Loucy (cell line): Measurements from ENCODE around the gene HSPA12A.

ENCODE experiments used
- H2AFZ ChIP-seq: fragments of 200-600 bp; sonication (generic); 2 replicates; pipeline ENCODE4 v1.6.0; 2016; ENCODE audit warnings: antibody characterized with exemption, mild to moderate bottlenecking, low read length, moderate library complexity
- H3F3A ChIP-seq: fragments of 200-600 bp; 2 replicates; pipeline ENCODE4 v1.6.0; 2016; ENCODE audit warnings: antibody characterized with exemption, low read depth, mild to moderate bottlenecking
- H3K27me3 ChIP-seq: fragments of 200-600 bp; sonication (generic); 2 replicates; pipeline ENCODE4 v1.6.1; 2014; ENCODE audit warnings: low read length, mild to moderate bottlenecking; ENCODE audit not compliant: insufficient read depth, poor library complexity, severe bottlenecking
- H3K36me3 ChIP-seq: fragments of 200-600 bp; sonication (generic); 2 replicates; pipeline ENCODE4 v1.6.1; 2016; ENCODE audit warnings: low read length; ENCODE audit not compliant: insufficient read depth
- H3K4me1 ChIP-seq: fragments of 200-600 bp; sonication (generic); 2 replicates; pipeline ENCODE4 v1.5.1; 2014; ENCODE audit warnings: low read length, mild to moderate bottlenecking; ENCODE audit not compliant: insufficient read depth, poor library complexity, severe bottlenecking
- H3K4me2 ChIP-seq: fragments of 200-600 bp; sonication (generic); 2 replicates; pipeline ENCODE4 v1.6.0; 2014; ENCODE audit warnings: antibody characterized with exemption, low read length, low read depth, mild to moderate bottlenecking; ENCODE audit not compliant: poor library complexity, severe bottlenecking
- H3K4me3 ChIP-seq: fragments of 200-600 bp; sonication (generic); 2 replicates; pipeline ENCODE4 v1.5.1; 2014; ENCODE audit warnings: low read length, mild to moderate bottlenecking, mixed read lengths; ENCODE audit not compliant: poor library complexity, severe bottlenecking
- H3K79me2 ChIP-seq: fragments of 200-600 bp; sonication (generic); 2 replicates; pipeline ENCODE4 v1.6.1; 2014; ENCODE audit warnings: low read length; ENCODE audit not compliant: insufficient read depth
- H3K9ac ChIP-seq: fragments of 200-600 bp; sonication (generic); 2 replicates; pipeline ENCODE4 v1.6.0; 2014; ENCODE audit warnings: mild to moderate bottlenecking, low read depth, low read length, moderate library complexity; ENCODE audit not compliant: poor library complexity, severe bottlenecking
- H3K9me2 ChIP-seq: fragments of 200-600 bp; sonication (generic); replicated peaks from 2 replicates; pipeline ENCODE4 v1.6.1; 2016; ENCODE audit warnings: low read depth, low read length, mixed read lengths
- H3K9me3 ChIP-seq: fragments of 200-600 bp; sonication (generic); 2 replicates; pipeline ENCODE4 v1.6.1; 2014; ENCODE audit warnings: mild to moderate bottlenecking, antibody characterized with exemption, low read length, low read depth; ENCODE audit not compliant: insufficient read depth
- H4K20me1 ChIP-seq: fragments of 200-600 bp; sonication (generic); 2 replicates; pipeline ENCODE4 v1.6.0; 2014; ENCODE audit warnings: antibody characterized with exemption, low read length, mild to moderate bottlenecking; ENCODE audit not compliant: insufficient read depth, poor library complexity, severe bottlenecking
- EZH2phosphoT487 ChIP-seq: fragments of 200-600 bp; IDR thresholded peaks from 2 replicates; pipeline ENCODE4 v1.6.1; 2018; ENCODE audit warnings: antibody characterized with exemption, mild to moderate bottlenecking, moderate library complexity, borderline replicate concordance
- TF ChIP-seq, protein P1 (sequence below): fragments of 200-600 bp; sonication (generic); conservative IDR thresholded peaks from 2 replicates; pipeline ENCODE4 v1.5.1; 2014; ENCODE audit warnings: mild to moderate bottlenecking, antibody characterized with exemption, low read length

HSPA12A gene

DNA sequence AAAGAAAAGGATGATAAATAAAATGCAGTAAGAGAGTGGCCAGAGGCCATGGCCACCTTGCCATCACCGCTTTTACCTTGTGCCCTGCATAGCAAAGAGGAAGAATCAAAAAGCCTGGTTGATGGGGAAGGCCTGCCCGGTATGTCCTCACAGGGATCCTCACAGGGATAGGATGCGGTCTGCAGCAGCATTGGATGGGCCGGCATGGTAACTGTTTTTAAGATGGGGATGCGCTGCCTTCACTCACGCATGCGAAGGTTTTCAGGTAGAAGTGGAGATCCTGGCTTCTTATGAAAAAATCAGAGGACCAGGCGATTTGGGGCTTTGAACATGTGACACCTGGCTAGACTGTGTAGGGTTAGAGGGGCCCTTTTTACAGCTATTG is 109.2 kb downstream of the HSPA12A start:
- H3K9ac ChIP-seq, result no peak overlapping the region
- TF ChIP-seq, protein P1, sequence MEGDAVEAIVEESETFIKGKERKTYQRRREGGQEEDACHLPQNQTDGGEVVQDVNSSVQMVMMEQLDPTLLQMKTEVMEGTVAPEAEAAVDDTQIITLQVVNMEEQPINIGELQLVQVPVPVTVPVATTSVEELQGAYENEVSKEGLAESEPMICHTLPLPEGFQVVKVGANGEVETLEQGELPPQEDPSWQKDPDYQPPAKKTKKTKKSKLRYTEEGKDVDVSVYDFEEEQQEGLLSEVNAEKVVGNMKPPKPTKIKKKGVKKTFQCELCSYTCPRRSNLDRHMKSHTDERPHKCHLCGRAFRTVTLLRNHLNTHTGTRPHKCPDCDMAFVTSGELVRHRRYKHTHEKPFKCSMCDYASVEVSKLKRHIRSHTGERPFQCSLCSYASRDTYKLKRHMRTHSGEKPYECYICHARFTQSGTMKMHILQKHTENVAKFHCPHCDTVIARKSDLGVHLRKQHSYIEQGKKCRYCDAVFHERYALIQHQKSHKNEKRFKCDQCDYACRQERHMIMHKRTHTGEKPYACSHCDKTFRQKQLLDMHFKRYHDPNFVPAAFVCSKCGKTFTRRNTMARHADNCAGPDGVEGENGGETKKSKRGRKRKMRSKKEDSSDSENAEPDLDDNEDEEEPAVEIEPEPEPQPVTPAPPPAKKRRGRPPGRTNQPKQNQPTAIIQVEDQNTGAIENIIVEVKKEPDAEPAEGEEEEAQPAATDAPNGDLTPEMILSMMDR, result no peak
- TF ChIP-seq EZH2phosphoT487, result no peak
- H3K9me3 ChIP-seq, result no peaks in the 10 kb centered on the region
- H3K9me2 ChIP-seq, result no peaks in the 10 kb centered on the region
- H4K20me1 ChIP-seq, result no peaks in the 10 kb centered on the region
- no peaks in the 10 kb centered on the region for H3F3A ChIP-seq
- no peak overlapping the region for H2AFZ ChIP-seq
- H3K27me3 ChIP-seq, result peaks cover 13% of the 10 kb centered on the region
- H3K36me3 ChIP-seq, result no peaks in the 10 kb centered on the region
- no peak overlapping the region for H3K4me2 ChIP-seq
- peaks cover 9% of the 10 kb centered on the region for H3K4me1 ChIP-seq
- H3K4me3 ChIP-seq, result no peak overlapping the region
- no peaks in the 10 kb centered on the region for H3K79me2 ChIP-seq

DNA sequence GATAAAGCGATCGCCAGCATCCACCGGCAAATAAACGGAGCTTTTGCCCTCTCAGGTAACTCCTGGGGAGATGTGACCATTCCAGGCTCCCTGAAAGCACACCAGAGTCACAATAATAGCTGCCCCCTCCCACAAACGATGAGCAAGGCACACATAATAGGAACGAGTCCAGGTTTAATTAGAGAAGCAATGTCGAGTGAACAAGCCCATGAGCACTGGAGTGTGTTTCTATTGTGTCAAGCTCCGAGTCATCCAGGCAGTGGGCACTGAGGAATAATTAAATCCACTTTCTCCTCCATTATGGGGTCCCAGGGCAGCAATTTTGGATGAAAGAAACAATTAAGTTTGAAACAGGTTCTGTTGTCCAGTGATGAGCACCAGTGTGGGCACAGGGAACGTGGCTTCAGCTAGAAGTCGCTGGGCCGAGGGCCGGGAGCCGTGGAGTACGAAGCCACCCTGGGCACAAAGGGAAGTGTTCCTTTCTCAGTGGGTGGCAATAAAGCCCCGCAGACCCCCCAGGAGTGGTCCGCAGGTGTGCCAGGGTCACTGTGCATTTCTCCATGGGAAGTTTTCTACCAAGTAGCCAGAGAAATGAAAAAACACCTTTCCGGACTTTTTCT is 109.7 kb downstream of the HSPA12A start:
- H3K79me2 ChIP-seq, result no peaks in the 10 kb centered on the region
- H4K20me1 ChIP-seq, result no peaks in the 10 kb centered on the region
- H3K9ac ChIP-seq, result no peak overlapping the region
- H3K4me3 ChIP-seq, result no peak overlapping the region
- no peak overlapping the region for H2AFZ ChIP-seq
- TF ChIP-seq, protein P1, result no peak
- no peak for TF ChIP-seq EZH2phosphoT487
- H3K9me3 ChIP-seq, result no peaks in the 10 kb centered on the region
- H3K36me3 ChIP-seq, result no peaks in the 10 kb centered on the region
- H3K9me2 ChIP-seq, result no peaks in the 10 kb centered on the region
- no peaks in the 10 kb centered on the region for H3F3A ChIP-seq
- H3K27me3 ChIP-seq, result peaks cover 13% of the 10 kb centered on the region
- H3K4me2 ChIP-seq, result no peak overlapping the region
- peaks cover 5% of the 10 kb centered on the region for H3K4me1 ChIP-seq

GRCh38 chr10:116631871-116632295 is 110.5 kb downstream of the HSPA12A start:
- no peak for TF ChIP-seq EZH2phosphoT487
- H3K36me3 ChIP-seq, result no peaks in the 10 kb centered on the region
- H3K4me1 ChIP-seq, result no peaks in the 10 kb centered on the region
- no peaks in the 10 kb centered on the region for H3K79me2 ChIP-seq
- H3K9me3 ChIP-seq, result no peaks in the 10 kb centered on the region
- H3K4me3 ChIP-seq, result no peak overlapping the region
- no peak overlapping the region for H3K4me2 ChIP-seq
- no peak overlapping the region for H2AFZ ChIP-seq
- no peak overlapping the region for H3K9ac ChIP-seq
- no peaks in the 10 kb centered on the region for H3F3A ChIP-seq
- peaks cover 13% of the 10 kb centered on the region for H3K27me3 ChIP-seq
- H4K20me1 ChIP-seq, result no peaks in the 10 kb centered on the region
- H3K9me2 ChIP-seq, result no peaks in the 10 kb centered on the region

DNA sequence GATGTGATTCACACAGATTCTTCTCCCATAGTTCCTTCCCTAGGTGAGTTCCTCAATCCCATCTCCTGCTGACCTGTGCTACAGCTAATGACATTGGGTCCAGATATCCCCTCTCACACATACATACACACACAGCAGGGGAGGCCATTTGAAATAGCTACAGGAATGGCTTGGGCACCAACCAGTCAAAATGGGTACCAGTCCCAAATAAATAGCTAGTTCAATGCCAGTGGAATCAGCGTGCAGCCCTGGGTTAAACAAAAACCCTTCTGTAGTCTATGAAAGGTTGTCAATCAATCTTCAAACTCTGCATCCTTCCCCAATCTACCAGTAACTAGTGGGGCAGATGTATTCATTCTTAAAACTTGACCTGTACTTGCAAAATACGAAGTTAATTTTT is 112.3 kb downstream of the HSPA12A start:
- no peaks in the 10 kb centered on the region for H3K9me3 ChIP-seq
- no peak overlapping the region for H3K4me2 ChIP-seq
- no peak for TF ChIP-seq EZH2phosphoT487
- TF ChIP-seq, protein P1, result no peak
- H3K9me2 ChIP-seq, result no peaks in the 10 kb centered on the region
- H3K4me3 ChIP-seq, result no peak overlapping the region
- no peaks in the 10 kb centered on the region for H3K4me1 ChIP-seq
- H4K20me1 ChIP-seq, result no peaks in the 10 kb centered on the region
- no peak overlapping the region for H3K9ac ChIP-seq
- H3K36me3 ChIP-seq, result no peaks in the 10 kb centered on the region
- no peak overlapping the region for H2AFZ ChIP-seq
- H3K27me3 ChIP-seq, result no peaks in the 10 kb centered on the region
- no peaks in the 10 kb centered on the region for H3F3A ChIP-seq
- no peaks in the 10 kb centered on the region for H3K79me2 ChIP-seq
